ENCODE results near the gene FOXK2.

Gene FOXK2

DNA sequence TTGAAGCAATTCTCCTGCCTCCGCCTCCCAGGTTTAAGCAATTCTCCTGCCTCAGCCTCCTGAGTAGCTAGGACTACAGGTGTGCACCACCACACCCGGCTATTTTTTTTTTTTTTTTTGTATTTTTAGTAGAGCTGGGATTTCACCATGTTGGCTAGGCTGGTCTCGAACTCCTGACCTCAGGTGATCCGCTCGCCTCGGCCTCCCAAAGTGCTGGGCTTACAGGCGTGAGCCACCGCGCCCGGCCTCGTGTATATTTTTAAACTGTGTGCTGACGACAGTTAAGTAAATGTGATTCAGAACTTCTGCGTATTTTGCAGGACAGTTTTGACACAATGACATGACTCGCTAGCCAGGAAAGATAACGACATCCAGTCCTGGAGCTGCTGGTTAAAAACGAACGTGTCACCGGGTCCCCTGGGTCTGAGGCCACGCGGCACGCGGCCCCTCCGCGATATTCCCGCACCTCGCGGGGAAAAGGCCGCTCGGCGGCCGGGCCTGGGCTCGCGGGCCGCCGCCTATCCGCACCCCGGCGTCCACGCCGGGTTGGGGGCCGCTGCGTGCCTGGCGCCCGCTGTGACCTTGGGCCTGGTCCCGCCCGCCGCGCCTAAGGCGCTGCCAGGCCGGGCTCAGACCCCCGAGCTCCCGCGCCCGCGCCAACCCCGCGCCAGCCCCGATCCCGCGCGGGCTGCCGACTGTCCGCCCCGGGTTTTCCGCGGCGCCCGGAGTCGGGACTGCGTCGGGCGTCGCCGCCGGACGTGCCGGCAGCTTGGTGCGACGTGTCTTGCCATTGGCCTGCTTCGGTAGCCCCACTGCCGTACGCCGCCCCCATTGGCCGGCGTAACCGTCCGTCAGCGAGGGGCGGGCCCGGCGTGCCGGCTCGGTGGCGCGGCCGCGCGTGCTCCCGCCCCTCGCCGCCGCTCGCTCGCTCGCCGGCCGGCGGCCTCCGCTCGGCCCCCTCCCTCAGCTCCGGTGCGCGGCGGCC is at the start of gene FOXK2:
Gene FOXK2, plus strand, starts transcription at position 907 of the 985 bp plus-strand sequence. CDS start 157 bp downstream, outside the sequence.
- DNase-seq = peak; percentile 96

DNA sequence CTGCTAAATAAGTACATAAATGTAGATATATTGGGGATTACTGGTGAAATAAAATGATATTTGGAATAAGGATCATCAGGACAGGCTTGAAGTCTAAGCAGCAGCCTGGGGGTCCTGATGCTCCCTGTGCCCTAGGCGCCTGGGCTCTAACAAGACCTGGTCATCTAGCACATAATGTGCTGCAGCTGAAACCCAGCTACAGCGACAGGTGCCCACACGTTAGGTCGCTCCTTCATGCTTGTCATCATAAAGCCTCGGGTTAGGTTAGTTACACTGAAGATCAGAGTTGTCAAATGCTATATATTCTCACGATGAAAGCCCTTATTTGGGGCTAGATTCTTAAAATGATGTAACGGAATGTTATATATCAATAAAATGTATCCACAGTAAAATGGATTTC is 49.5 kb upstream of the FOXK2 start:
- no peak for DNase-seq

DNA sequence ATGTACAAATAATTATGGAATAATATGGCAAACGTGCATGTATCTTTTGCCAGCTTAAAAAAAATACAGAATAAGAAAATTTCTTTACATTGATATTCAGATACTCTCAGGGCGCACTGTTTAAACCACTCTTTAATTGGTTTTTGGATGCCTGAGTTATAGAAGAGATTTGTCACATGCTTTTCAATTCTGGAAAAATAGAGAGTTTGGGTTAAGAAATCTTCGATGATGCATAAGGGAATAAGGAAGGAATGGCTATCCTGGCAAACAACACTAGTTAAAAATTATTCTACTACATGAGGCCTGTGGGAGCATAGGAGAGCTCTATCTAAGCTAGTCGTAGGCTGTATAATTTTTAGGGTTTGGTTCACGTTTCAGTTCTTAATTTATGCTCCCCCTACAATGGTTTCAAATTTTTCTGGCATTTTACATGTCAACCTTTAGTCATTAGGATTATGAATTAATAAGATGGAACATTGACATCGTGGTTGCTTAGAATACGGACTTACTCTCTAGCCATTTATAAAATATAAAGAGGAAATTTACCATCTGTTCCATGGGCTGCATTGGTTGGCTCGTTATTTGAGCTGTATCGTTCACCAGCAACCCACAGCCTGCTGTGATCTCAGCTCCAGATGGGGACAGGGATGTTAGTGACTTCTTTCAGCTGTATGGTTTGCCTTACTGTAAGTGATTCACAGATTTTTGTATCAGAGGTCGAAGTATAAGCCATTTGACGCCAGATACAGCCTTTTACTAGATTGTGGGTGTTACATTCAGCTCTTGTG is 45.1 kb upstream of the FOXK2 start:
- DNase-seq = no peak

DNA sequence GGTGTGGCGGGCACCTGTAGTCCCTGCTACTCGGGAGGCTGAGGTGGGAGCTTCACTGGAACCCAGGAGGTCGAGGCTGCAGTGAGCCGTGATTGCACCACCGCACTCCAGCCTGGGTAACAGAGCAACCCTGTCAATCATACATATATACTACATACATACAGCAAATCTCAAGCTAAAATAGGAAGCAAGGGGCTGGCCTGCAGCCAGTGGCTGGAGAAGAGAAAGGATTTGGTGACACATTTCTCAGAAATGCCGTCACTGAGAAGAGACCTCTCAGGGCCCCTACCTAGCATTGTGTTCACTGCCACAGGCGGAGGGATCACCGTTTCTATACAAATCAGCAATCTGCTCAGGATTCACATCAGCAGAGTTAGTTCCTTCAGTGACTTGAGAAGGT is 44.1 kb upstream of the FOXK2 start:
- peak; percentile 94 for DNase-seq

DNA sequence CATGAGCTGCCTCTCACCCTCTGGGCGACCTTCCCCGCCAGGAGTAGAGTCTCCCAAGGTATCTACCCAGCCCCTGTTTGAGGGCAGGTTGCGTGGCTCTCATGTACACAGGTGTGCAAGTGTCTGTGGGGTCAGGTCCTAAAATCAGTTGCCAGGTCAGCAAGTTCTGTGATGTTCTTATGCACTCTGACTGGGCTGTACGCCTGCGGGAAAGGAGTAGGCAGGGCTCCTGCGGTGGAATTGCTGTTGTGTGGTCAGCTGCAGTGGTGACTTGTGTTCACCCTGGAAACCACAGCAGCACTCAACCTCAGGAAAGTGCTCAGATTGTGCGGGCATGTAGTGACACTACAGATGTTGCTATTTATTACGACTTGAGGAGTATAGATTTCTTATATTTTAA is 41.6 kb upstream of the FOXK2 start:
- DNase-seq = no peak

DNA sequence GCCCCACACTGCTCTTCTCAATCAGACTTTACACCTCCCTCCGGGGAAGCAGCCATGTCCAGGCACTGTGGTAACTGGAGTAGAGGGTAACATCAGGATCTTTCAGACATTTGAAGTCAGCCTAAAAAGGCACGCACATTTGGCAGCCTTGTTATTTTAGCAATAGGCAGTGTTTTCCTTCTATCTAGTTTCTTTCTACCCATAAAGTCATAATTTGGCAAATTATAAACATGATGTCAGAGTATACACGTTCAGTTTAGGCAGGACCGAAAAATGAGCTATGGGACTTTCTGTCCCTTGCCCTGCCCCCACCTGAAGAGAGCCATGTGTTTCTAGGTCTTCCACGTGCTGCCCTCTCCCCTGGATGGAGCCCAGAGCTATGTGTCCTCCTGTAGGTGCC is 39.9 kb upstream of the FOXK2 start:
- no peak for DNase-seq

DNA sequence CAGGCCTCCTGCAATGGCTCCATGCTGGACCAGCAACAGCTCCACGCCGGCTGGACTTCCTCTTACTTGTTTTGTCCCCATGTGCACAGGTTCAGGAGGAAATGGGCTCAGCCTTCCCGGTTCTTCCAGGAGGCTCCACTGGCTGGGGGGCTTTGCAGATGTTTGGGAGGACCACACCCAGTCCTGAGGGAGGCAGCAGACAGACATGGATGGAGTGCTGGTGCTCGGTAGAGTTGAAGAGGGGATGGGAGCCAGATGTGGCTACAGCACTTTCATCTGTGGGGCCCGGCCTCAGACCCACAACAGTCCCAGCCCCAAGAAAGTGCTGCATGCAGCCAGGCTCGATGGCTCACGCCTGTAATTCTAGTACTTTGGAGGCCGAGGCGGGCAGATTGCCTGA is 39.2 kb upstream of the FOXK2 start:
- DNase-seq = no peak

DNA sequence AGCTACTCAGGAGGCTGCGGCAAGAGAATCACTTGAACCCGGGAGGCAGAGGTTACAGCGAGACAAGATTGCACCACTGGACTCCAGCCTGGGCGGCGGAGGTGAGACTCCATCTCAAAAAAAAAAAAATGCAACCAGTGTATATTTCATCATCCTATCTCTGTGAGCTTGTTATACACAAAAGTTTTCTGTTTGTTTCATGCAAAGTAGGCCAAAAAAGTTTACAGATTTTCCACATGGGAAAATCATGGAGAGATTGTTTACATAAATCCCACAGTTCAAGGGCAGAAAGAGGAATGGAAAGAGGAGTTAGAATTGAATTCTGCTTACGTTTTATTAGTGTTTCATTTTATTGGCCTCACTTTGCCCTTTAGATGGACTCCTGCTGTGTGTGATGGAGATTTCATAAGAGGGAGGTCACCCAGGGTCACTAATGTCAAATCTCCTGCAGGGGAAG is 36.3 kb upstream of the FOXK2 start:
- DNase-seq = no peak

DNA sequence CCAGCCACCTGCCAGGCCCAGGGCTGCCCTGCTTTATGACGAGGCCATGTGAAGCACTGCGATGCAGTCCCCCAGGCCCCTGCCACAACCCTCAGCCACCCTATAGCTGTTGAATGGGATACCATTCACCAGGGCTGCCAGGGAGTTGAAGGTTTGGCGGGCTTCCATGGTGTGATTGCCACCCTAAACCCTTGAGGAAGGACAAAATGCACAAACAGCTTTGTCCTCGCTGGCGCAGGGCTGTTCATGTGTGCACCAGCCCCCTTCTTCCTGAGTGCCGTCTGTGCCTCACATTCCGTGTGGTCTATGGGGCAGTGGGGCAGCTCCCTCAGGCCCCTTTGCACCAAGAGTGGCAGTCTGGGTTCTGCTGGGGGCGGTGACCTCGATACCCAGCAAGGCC is 35.7 kb upstream of the FOXK2 start:
- no peak for DNase-seq

DNA sequence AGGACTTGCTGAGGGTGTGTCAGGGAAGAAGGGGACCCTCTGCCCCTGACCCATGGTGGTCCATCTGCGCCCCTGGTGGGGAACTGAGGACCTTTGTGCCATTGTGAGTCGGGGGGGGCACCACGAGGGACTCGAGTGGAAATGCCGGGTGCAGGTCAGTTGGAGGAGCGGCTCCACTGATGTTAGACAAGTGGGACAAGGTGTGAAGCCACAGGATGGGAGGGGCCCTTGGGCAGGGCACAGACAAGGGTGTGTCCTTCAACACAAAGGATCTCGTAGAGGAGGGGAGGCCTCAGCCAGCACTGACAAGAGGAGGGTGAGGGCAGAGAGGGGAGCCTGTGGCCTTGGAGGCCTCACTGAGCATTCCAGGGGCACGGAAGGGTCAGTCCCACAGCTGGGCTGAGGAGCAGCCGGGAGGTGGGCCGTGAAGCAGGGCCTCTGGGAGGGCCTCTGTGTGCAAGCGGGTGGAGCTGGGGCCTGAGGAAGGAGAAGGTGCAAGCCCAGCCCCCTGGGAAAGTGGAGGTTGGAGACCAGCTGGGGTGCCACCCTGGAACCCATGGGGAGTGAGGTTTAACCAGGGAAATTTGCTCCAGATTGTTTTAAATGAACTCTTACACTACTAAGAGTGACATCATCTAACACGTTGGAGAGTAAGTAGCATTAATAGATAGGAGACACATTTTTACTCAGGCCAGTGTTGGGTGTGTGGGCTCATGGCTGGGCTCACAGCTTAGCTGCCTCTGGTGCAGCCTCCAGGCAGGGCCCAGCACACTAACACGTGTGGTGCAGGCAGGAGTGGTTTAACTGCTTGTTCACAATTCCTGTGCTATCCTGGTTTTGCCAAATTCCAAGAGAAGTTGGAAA is 33.1 kb upstream of the FOXK2 start:
- no peak for DNase-seq

DNA sequence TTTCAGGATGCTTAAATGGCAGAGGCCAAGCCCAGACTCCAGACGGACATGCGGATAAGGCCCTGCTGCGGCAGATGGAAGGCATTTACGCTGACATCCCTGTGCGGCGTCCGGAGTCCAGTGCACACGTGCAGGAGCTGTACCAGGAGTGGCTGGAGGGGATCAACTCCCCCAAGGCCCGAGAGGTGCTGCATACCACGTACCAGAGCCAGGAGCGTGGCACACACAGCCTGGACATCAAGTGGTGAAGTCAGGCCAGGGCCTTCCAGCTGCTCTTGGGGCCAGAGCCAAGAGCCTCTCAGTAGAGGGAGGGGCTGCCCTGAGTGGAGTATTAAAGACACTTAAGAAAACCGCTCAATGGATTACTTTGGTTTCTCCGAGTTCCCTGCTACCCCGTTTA is 31.6 kb upstream of the FOXK2 start:
- DNase-seq = no peak

DNA sequence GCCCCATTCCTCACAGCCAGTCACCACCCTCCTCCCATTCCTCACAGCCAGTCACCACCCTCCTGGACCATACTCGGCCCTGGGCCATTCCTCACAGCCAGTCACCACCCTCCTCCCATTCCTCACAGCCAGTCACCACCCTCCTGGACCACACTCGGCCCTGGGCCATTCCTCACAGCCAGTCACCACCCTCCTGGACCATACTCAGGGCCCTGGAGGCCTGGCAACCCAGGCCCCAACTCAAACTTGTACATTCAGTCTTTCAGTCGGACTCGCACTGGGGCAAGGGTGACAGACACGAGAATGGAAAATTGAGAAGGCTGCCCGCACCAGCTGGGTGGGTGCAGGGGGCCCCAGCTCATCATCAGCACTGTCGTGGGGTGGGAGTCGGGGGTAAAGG is 30.4 kb upstream of the FOXK2 start:
- no peak for DNase-seq

DNA sequence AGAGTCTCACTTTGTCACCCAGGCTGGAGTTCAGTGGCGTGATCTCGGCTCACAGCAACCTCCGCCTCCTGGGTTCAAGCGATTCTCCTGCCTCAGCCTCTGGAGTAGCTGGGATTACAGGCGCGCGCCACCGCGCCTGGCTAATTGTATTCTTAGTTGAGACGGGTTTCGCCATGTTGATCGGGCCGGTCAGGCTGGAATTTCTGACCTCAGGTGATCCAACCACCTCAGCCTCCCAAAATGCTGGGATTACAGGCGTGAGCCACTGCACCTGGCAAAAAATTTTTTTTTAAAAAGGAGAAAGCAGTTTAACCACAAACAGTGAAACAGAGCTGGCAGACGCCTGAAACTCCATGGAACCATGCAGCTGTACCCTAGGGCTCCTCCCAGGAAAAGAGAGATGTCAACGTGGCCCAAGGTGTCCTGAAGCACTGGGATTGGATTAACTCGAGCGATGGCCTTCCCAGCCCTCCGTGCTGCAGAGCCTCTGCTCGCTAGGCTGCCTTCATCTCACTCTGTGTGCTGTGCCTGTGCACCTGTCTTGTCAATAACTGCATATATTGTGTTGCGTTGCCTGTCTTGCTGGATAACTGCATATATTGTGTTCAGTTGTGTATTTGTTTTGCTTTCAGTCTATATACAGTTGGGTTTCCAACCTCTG is 29.6 kb upstream of the FOXK2 start:
- DNase-seq = no peak

DNA sequence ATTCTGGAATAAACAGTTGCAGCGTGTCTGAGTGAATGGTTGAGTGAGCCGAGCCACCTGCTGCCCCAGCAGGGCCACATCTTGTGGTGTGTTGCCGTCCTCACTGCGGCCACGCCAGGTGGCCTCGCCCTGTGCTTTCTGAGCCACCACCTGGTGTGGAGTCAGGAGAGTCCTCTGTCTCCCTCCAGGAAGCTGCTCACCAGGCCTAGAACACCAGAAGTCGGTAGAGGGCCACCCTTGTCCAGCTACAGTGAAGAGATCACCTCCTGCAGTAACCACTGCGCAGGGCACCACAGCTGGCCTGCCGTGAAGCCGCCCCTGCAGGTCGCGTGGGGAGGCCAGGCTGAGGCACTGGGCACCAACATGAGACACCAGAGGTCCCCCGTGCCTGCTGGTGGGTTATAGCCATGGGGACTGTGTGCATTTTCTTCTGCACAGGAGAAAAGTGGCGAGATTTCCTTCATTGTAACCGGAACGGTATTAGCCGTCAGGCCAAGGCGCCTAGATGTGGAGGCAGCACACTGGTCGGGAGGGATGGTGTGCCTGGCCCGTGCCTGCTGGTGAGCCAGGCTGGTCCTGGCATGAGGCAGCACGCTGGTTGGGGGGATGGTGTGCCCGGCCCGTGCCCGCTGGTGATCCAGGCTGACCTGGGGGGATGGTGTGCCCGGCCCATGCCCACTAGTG is 28.9 kb upstream of the FOXK2 start:
- DNase-seq = no peak

DNA sequence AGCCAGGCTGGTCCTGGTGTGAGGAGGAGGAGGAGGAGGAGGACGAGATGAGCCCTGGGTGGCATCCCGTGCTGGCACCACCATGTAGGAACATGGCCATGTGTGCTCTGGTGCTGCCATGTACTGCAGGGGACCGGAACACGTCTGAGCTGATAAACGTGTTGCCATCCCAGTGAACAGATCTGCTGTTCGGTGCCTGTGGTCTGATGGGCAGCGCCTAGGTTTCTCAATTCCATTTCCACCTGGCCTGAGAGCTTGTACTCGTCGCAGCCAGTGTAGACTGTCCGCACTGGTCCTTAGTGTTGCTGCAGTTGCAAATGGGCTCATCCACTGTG is 28.4 kb upstream of the FOXK2 start:
- no peak for DNase-seq

DNA sequence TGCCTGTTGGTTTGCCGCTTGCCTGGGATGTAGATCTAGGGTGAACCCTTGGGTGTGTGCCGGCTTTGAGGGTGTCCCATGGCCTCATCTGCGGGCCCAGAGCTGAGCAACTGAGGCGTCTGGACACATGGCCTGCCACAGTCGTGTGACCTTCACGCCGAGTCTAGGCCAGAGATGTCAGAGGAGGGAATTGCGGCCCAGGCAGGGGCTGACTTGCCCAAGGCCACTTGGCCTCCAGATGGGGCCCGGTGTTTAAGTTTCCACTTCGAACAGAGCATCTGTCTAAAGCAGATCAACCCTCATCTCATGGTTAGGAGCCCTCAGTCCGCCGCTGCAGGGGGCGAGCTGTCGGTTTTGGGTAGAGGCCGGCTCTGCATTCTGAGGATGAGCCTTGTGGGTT is 28.0 kb upstream of the FOXK2 start:
- no peak for DNase-seq

DNA sequence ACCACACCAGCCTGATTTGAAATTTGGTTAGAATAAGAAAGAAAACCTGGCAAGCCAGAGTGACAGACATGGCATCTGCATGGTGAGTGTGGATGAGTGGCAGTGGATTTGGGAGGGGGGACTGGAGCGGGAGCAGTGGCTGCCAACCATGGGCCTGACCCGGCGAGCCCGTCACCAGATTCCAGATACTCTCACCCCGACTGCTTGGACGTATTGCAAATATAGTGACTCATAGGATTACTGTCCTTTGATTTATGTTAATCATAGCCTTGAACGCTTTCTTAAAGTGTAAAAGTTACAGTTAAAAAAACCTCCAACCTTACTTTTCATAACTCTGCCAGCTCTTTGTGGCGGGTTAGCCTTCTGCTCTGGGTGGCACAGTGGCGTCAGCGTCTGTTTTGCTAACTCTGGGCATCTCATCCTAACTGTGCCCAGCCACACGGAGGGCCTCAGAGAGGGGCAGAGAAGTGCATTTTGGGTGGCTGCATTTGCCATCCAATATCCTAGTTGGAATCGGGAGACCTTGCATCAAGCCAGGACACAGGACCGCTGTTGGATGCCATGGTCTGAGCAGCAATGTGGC is 26.8 kb upstream of the FOXK2 start:
- DNase-seq = no peak

DNA sequence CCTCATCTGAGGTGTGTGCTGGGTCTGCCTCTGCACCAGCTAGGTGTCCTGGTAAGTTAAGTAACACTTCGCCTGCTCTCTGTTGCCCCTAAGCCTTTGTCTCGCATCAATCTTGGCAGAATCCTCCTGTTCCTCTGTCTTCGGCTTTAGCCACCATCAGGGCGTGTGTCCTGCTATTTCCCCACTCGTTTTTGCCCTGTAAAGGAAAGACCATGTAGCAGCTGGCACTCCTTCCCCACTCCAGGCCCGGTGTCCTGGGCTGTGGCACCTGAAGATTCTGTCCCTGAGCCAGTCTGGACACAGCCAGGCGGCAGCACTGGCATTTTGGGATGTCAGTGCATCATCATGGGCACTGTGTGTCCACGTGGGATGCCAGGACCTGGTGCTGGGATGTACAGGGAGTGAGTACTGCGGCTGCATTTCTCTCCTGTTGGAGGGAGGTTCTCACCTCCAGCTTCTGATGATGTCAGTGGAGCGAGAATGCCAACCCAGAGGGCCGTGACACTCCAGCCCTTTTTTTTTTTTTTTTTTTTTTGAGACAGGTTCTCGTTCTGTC is 26.2 kb upstream of the FOXK2 start:
- DNase-seq = no peak

DNA sequence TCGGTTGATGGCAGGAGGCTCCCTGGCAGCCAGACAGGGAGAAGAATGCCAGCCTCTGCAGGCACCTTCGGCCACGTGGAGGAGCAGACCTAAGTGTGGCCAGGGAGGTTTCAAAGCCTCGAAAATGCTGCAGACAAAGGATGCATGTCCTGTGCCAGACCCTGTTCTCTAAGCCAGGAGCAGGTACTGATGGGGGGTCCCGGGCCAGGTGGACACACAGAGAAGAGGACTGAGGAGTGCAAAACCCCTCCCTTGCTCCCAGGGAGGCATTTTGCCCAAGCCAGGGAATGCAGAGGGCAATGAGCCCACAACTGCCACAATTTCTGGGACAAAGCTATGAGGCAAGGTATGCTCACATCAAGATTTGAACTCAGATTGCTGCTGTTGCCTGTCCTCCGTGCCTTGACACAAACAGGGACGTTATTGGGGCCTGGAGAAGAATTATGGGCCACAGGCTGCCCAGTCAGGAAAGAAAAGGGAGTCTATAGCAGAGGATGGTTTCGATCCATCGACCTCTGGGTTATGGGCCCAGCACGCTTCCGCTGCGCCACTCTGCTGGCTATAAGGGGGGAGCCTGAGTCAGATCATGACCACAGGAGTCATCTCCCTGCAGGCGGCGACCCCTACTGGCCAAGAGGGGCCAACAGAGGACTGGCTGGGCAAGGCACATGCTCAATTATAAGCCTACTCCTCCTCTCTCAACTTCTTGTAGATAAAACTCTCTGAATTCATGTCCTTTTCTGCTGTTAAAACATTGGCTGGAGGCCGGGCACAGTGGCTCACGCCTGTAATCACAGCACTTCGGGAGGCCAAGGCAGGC is 25.1 kb upstream of the FOXK2 start:
- peak; percentile 95 for DNase-seq

DNA sequence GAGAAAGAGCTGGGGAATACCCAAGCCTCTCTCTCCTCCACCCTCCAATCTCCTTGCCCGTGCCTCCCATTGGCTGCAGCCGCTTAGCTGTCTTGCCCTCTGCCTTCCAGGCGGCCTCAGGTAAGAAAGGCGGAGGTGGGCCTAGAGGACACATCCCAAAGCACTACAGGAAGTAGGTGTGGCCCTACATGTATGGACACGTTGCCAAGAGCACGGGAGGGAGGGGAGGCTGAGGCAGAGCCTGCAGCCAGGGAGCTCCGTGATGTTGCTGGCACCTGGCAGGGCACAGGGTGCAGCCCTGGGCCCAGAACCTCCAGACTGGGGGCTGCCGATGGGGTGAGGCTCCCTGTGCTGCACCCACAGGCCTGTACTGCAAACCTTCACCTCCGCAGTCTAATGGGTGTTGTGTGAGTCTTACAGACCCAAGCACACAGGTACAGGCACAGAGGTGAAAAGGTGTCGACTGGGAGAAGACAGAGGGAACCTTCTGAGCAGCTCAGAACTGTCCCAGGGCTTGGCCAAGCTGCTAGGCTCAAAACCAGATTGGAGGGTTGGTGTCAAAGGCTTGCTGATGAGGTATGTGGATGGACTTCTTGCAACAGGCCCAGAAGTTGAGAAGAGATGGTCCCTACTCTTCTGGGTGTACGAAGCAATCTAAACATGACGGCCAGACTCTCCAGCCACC is 23.5 kb upstream of the FOXK2 start:
- DNase-seq = no peak

Data from OCI-M1 (cell line).